GM21825 (cell line): Measurements from ENCODE around the gene MAN1C1.

ENCODE experiments used
- ATAC-seq: cut with Tn5 transposase; IDR thresholded peaks from one replicate; pipeline ENCODE4 v1.9.1; 2021; ENCODE audit warnings: mild to moderate bottlenecking, moderate library complexity; ENCODE audit not compliant: unreplicated experiment

MAN1C1 gene

GRCh38 chr1:25612421-25612820, 4.2 kb upstream of the MAN1C1 start:
- ATAC-seq = no peak

DNA sequence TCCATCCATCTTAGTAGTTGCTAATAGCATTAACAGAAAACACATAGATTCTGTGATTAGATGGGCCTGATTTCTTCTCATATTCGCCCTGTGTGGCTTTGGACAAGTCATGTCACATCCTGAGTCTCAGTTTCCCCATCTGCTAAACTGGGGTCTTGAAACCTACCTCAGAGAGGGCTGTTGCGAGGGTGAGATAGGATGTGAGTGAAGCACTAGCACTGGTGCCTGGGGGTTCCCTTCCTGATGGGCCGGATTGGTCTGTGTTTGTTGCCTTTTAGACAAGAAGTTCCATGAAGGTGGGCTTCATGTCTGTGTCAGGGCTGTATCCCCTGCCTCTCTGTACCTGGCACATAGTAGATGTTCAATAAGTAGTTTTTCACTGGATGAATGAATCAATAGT, 3.5 kb upstream of the MAN1C1 start:
- no peak for ATAC-seq

DNA sequence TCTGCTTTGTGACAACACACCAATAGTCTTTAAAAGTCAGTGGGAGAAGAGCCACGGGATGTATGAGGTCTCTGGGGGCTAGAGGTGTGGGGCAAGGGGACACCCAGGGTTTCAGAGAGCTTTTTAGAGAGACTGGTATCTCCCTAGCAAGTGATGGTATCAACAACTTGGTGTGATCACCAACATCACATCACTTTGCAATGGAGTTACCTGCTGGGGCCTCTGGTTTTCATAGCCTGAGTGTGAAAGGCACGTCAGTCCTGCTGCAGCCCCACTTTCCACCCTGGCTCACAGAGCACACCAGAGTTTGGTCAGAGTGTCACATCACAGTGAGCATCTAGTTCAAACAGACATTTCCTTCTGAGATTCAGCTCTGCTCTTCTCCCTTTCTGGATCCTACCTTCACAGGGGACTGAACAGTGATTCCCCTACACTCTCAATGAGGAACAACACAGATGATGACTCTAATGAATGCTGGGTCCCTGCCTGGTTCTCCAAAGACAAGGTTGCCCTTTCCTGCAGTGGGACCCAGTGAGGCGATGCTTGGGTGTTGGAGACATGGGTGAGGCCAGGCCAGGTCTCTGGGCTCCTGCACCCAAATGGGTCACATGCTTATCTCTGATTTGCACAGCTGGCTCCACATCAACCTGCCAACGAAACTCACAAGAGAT, 2.0 kb upstream of the MAN1C1 start:
- no peak for ATAC-seq

DNA sequence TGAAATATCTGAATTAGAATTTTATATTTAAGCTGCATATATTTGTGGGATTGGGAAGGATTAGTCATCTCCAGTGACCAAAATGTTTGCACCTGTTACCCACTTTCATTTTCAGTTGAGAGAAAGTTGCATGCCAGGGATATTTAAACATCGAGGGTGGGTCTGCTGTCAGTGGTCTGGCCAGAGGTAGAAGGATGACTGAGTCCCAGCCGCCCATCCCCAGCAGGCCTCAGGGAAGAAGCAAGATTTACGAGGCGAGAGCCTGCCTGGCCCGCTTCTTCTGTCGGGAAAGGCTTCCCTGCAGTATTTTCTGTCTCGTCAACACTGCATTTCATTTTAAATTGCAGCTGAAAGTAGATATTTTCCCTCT, 1.4 kb upstream of the MAN1C1 start:
- ATAC-seq = no peak

GRCh38 chr1:25615563-25616094, 962 bp upstream of the MAN1C1 start:
- peak; percentile 7 for ATAC-seq

- ATAC-seq = no peak
Observed at GRCh38 chr1:25616987-25617624, 515 bp downstream of the MAN1C1 start.

- ATAC-seq = no peak
Observed at GRCh38 chr1:25617625-25618432, 1.2 kb downstream of the MAN1C1 start.

- ATAC-seq = no peak
Observed at GRCh38 chr1:25618433-25618808, 1.8 kb downstream of the MAN1C1 start.

DNA sequence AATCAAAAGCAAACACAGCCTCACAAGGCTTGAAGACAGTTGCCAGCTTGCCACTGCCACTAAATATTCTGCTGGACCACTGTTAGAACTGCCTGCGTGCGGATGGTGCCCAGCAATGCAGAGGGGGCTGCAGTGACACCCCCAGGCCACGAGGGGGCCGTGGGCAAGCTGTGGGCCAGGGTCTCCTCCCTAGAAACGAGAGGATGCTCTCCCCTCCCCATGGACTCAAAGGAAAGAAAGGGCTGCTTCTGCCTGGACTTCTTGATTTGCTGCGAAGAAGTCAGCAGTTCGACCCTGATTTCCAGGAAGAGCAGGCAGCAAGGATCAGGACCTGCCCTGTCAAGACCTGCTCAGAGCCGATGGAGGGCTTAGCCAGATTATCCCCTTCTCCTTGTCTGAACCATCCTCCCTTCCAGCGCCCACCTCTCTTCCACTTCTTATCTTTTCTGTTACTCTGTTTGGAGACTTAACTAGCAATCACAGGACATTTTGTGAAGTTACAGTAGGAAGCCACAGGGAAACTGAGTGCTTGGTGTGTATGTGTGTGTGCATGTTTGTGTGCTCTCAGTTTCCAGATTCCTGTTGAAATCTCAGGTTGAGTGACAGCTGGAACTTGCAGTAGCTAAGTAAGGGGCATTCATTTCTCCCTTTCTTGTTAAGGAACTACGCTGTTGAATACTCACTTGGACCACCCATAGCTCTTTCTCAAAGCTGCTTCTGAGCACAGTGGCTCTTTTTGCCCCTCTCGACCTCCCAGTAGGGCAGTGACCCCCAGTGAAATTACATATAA, 2.7 kb downstream of the MAN1C1 start:
- no peak for ATAC-seq

DNA sequence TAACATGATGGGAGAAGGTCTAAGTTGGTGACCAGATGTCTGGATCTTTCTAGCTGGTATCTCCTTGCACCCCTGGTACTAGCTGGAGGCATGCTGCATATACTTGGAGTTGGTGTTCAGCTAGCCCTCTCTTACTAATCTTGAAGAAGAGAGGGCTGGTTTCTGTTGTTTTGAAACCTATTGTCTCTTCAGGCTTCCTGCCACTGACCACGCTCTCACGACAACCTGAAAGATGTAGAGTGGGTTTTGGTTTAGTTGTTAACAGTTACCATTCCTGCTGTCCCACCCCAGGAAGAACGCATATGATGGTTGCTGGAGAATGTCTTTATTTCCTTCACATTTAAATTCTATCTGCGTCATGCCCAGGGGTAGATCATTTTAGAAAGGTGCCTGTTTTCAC, 3.6 kb downstream of the MAN1C1 start:
- no peak for ATAC-seq

GRCh38 chr1:25620701-25621350, 4.2 kb downstream of the MAN1C1 start:
- no peak for ATAC-seq

GRCh38 chr1:25621876-25622275, 5.3 kb downstream of the MAN1C1 start:
- ATAC-seq = no peak

DNA sequence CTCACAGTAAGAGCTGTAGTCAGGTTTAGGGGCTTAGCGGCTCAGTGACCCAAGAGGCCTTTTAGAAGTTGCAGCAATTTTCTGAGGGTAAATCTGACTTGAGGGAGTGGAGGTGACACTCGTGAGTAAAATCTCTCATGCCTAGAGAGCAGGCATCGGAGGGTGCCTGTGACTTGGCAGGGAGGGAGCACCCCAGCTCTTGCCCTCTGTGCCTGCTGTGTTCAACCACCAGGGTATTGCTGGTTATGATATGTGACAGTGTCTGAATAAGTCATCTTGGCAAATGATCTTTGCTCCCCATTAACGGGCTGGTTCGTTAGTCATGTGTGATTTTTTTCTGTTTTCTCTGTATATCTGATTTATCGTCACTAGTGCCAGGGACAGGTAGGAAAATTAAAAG, 5.9 kb downstream of the MAN1C1 start:
- ATAC-seq = no peak

- no peak for ATAC-seq
Observed at GRCh38 chr1:25623007-25623406, 6.4 kb downstream of the MAN1C1 start.

GRCh38 chr1:25623731-25624130, 7.1 kb downstream of the MAN1C1 start:
- ATAC-seq = no peak

DNA sequence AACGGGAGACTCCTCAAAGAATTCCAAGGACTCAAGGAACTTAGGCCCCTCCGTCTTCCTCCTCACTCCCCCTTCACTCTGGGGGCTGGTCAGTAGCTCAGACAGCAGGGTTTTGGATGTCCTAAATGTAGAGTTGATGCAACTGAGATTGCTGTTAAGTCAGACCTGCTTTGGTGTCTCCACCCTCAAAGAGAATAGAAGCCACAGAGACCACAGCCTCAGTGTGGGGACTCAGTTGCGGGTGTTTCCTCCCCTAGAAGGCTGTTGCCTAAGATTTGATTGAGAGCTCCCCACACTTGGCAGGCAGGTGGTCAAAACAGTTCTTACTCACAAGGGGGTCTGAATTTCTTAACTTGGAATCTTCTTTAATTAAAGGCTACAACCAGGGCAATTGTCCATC, 7.6 kb downstream of the MAN1C1 start:
- no peak for ATAC-seq

- ATAC-seq = no peak
Observed at GRCh38 chr1:25624604-25625003, 8.0 kb downstream of the MAN1C1 start.

DNA sequence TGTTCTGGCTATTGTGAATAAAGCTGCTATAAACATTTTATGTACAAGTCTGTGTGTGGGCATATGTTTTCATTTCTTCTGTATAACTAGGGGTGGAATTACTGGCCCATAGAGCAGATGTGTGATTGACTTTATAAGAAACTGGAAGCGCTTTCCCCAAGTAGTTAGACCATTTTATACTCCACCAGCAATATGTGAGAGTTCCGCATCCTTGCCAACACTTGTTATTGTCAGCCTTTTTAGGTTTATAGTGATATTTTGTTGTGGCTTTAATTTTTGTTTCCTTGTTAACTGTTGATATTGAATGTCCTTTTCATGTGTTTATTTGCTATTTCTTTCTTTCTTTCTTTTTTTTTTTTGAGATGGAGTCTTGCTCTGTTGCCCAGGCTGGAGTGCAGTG, 9.4 kb downstream of the MAN1C1 start:
- ATAC-seq = no peak

GRCh38 chr1:25628741-25629421, 12.3 kb downstream of the MAN1C1 start:
- no peak for ATAC-seq

DNA sequence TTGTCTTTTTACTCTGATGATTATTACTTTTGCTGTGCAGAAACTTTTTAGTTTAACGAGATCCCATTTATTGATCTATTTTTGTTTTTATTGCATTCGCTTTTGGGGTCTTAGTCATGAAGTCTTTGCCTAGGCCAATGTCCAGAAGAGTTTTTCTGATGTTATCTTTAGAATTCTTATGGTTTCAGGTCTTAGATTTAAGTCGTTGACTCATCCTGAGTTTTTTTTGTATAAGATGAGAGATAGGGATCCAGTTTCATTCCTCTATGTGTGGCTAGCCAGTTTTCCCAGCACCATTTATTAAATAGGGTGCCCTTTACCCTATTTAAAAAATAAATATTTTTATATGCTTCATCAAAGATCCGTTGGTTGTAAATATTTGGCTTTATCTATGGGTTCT, 13.2 kb downstream of the MAN1C1 start:
- ATAC-seq = no peak
